ENCODE data around the gene NAT8.
A peak's percentile ranks its signal among the peaks of the same experiment; 100 is the strongest.
"Not testable (repeated sequence)": the region's sequence is repeated elsewhere in the genome, so short reads cannot be mapped to it uniquely, and the experiment has no call there.

The NAT8 gene

DNA sequence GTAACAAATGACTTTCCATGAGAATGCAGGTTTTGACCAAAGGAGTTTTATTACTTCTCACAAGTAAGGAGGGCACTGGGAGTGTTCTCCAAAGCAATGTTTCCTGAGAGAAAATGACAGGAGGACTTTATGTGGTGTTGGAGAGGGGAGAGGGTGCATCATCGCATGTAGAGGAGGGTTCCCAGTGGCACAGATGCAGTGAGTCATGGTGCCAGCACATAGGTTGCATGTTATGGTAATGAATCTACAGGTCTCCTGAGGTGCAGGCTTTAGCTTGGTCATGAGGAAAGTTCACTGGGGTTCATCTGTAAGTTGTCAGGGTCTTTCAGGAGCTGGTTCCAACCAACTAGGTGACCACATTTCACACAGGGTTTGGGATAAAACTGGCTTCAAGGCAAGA is 30.4 kb downstream of the NAT8 start:
- peak; percentile 57 for DNase-seq (ENCODE audit: low read depth)

GRCh38 chr2:73611193-73611592 is 31.0 kb downstream of the NAT8 start:
- no peak for DNase-seq (ENCODE audit: low read depth)
- TF ChIP-seq, protein P1, sequence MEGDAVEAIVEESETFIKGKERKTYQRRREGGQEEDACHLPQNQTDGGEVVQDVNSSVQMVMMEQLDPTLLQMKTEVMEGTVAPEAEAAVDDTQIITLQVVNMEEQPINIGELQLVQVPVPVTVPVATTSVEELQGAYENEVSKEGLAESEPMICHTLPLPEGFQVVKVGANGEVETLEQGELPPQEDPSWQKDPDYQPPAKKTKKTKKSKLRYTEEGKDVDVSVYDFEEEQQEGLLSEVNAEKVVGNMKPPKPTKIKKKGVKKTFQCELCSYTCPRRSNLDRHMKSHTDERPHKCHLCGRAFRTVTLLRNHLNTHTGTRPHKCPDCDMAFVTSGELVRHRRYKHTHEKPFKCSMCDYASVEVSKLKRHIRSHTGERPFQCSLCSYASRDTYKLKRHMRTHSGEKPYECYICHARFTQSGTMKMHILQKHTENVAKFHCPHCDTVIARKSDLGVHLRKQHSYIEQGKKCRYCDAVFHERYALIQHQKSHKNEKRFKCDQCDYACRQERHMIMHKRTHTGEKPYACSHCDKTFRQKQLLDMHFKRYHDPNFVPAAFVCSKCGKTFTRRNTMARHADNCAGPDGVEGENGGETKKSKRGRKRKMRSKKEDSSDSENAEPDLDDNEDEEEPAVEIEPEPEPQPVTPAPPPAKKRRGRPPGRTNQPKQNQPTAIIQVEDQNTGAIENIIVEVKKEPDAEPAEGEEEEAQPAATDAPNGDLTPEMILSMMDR (conservative IDR thresholded peaks at IDR 0.05; ENCODE audit: control insufficient read depth, insufficient read depth, low read depth, low read length): no peak
- H3K4me3 ChIP-seq (ENCODE audit: control insufficient read depth, low read depth, low read length): no peak overlapping the region

More for the DNA sequence above, 30.4 kb downstream of the NAT8 start:
- TF ChIP-seq, protein P1 (conservative IDR thresholded peaks at IDR 0.05; ENCODE audit: control insufficient read depth, insufficient read depth, low read depth, low read length): no peak
- no peak overlapping the region for H3K4me3 ChIP-seq (ENCODE audit: control insufficient read depth, low read depth, low read length)

- peak; percentile 75 for DNase-seq (ENCODE audit: low read depth)
- H3K4me3 ChIP-seq (ENCODE audit: control insufficient read depth, low read depth, low read length): no peak overlapping the region
- TF ChIP-seq, protein P1 (conservative IDR thresholded peaks at IDR 0.05; ENCODE audit: control insufficient read depth, insufficient read depth, low read depth, low read length): no peak
Measured at GRCh38 chr2:73610111-73610510, 32.1 kb downstream of the NAT8 start.

DNA sequence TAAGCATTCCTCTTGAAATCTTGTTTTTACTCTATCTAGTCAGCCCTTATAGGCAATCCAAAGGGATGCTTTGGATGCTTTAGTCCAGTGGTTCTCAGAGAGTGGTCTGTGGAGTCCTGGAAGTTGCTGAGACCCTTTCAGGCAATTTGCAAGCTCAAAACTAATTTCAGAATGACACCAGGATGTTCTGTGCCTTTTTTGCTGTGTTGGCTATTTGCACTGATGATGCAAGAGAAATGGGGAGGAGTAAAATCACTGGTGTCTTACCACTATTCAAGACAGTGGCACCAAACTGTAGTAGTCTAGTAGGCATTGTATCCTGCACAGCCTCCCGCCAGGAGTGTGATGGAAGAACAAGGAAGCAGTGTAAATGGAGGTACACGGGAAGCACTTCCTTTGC is 37.6 kb downstream of the NAT8 start:
- H3K4me3 ChIP-seq (ENCODE audit: control insufficient read depth, low read depth, low read length); DNase-seq (ENCODE audit: low read depth): not testable (repeated sequence)

DNA sequence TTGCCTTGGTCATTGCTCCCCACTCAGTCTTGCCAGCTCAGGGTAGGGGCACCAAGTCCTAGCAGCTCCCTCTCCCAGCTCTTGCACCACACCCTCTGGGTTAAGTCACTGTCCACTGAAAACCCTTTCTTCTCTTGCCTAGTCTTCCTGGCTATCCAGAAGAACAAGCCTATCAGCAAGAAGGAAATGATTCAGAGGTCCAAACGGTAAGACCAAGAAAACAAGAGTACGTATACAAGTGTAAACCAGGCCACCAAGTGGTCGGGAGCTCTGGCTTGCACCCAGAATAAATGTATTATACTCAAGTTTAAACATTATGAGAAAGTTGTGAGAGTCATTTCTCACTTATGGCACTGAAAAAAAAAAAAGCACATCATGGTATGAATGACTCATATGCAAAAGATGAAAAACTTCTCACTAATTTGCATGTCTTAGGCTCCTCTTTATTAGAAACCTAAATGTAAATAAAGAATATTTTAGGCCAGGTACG is 39.1 kb downstream of the NAT8 start:
- not testable (repeated sequence) for H3K4me3 ChIP-seq (ENCODE audit: control insufficient read depth, low read depth, low read length)
- DNase-seq (ENCODE audit: low read depth): peak; percentile 25

DNA sequence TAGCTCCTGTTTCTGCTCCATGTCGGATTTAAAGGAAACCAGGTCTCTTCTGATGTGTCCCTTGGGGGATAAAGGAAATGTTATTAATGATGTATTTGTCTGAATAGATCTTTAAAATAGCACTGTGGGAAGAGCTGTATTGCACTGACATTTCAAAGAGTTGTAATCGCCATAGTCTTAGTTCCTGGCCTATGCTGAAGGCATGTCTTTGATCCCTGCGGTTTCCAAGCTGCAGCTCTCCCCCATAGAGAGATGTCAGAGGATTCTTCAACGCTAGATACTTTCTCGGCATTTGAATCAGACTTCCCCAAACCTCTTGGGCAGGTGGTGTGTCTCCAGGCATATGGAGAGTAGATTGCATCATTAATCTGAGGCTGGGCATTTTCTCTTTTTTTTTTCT is 40.4 kb downstream of the NAT8 start:
- H3K4me3 ChIP-seq (ENCODE audit: control insufficient read depth, low read depth, low read length): no peak overlapping the region
- no peak for DNase-seq (ENCODE audit: low read depth)
- TF ChIP-seq, protein P1 (conservative IDR thresholded peaks at IDR 0.05; ENCODE audit: control insufficient read depth, insufficient read depth, low read depth, low read length): no peak

GRCh38 chr2:73594251-73594650 is 48.0 kb downstream of the NAT8 start:
- DNase-seq (ENCODE audit: low read depth): no peak
- H3K4me3 ChIP-seq (ENCODE audit: control insufficient read depth, low read depth, low read length): no peak overlapping the region
- TF ChIP-seq, protein P1 (conservative IDR thresholded peaks at IDR 0.05; ENCODE audit: control insufficient read depth, insufficient read depth, low read depth, low read length): no peak

- no peak for DNase-seq (ENCODE audit: low read depth)
- H3K4me3 ChIP-seq (ENCODE audit: control insufficient read depth, low read depth, low read length): no peak overlapping the region
- TF ChIP-seq, protein P1 (conservative IDR thresholded peaks at IDR 0.05; ENCODE audit: control insufficient read depth, insufficient read depth, low read depth, low read length): no peak
Measured at GRCh38 chr2:73593680-73594079, 48.5 kb downstream of the NAT8 start.
